HG03354 (cell line): ENCODE measurements around the gene UBTD2.

ENCODE experiments used
- ATAC-seq: cut with Tn5 transposase; IDR thresholded peaks from one replicate; pipeline ENCODE4 v1.9.1; 2021; ENCODE audit warnings: mild to moderate bottlenecking; ENCODE audit not compliant: unreplicated experiment, poor library complexity, severe bottlenecking

Gene UBTD2

GRCh38 chr5:172264815-172265395 lies 18.7 kb downstream of the UBTD2 start:
- ATAC-seq, result no peak

GRCh38 chr5:172255444-172255843 lies 28.1 kb downstream of the UBTD2 start:
- ATAC-seq, result no peak

GRCh38 chr5:172252501-172252900 lies 31.1 kb downstream of the UBTD2 start:
- no peak for ATAC-seq

- no peak for ATAC-seq
These were observed 32.1 kb downstream of the UBTD2 start for GRCh38 chr5:172251419-172251818.

GRCh38 chr5:172248637-172249036 lies 34.9 kb downstream of the UBTD2 start:
- no peak for ATAC-seq

GRCh38 chr5:172245703-172246125 lies 37.9 kb downstream of the UBTD2 start:
- ATAC-seq, result no peak

- ATAC-seq, result no peak
These were observed 38.5 kb downstream of the UBTD2 start for GRCh38 chr5:172245046-172245445.

GRCh38 chr5:172243302-172243701 lies 40.3 kb downstream of the UBTD2 start:
- no peak for ATAC-seq

GRCh38 chr5:172238334-172238733 lies 45.2 kb downstream of the UBTD2 start:
- ATAC-seq, result no peak

GRCh38 chr5:172235827-172236736 lies 47.5 kb downstream of the UBTD2 start:
- no peak for ATAC-seq

GRCh38 chr5:172235132-172235780 lies 48.3 kb downstream of the UBTD2 start:
- no peak for ATAC-seq

- no peak for ATAC-seq
These were observed 49.5 kb downstream of the UBTD2 start for GRCh38 chr5:172234031-172234430.

- ATAC-seq, result no peak
These were observed 53.7 kb downstream of the UBTD2 start for GRCh38 chr5:172229904-172230303.

GRCh38 chr5:172224996-172225395 lies 58.6 kb downstream of the UBTD2 start:
- ATAC-seq, result no peak

- peak; percentile 81 for ATAC-seq
These were observed 59.4 kb downstream of the UBTD2 start for GRCh38 chr5:172223901-172224873.

- ATAC-seq, result no peak
These were observed 64.3 kb downstream of the UBTD2 start for GRCh38 chr5:172219296-172219695.

- ATAC-seq, result no peak
These were observed 67.2 kb downstream of the UBTD2 start for GRCh38 chr5:172216345-172216744.

- ATAC-seq, result no peak
These were observed 70.4 kb downstream of the UBTD2 start for GRCh38 chr5:172213126-172213525.

GRCh38 chr5:172211676-172212075 lies 71.9 kb downstream of the UBTD2 start:
- no peak for ATAC-seq

GRCh38 chr5:172209714-172210113 lies 73.8 kb downstream of the UBTD2 start:
- ATAC-seq, result no peak
